ENCODE results near the gene MCU.

MCU gene

GRCh38 chr10:72809006-72809405 lies 117.1 kb downstream of the MCU start:
- no peak for DNase-seq

DNA sequence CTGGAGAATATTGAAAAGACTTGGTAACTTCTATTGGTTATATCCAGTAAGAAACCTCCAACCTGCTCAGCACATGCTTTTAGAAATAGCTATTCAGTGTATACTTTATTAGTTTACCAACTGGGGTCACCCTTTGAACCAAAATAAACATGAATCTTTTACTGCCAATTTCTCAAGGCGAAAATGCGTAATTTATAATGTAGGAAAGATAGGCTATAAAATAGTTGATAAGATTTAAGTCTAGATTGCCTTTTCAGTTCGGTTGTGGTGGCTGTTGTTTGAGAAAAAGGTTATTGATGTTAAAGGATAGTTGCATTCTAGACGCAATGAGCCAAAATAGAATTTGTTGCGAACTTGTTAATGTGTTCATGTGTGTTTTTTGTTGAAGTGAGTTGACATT lies 119.0 kb downstream of the MCU start:
- no peak for DNase-seq

- DNase-seq: no peak
These were observed 120.4 kb downstream of the MCU start for GRCh38 chr10:72812415-72812752.

- no peak for DNase-seq
These were observed 120.9 kb downstream of the MCU start for GRCh38 chr10:72812753-72813430.

DNA sequence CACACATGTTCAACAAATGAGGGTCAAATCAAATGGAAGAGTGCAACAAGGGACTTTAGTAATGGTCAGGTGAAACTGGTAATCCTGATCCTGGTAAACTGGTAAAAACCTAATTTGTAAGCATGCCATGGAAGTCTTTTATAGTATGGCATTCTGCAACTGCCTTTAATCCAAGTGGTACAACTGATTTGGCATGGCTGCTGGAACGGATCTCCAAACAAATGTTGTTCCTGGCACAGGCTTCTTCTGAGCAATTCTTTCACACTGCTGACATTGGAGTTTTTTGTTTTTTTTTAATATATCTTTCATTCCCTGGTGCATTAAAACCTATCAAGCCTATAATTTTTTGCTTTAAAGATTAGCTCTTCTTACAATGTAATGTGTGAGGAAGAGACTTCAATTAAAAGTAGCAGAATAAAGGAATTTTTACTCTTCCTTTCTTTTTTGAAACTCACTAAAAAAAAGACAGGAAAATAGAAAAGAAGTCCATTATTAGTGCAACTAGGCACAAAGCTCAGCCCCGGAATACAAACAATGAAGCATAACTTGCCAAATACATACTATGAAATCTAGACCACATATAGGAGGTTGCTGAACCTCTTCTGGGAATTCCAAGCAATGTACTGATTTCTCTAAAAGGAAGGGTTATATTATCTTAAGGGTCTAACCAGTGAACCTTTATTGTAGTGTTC lies 122.3 kb downstream of the MCU start:
- no peak for DNase-seq

DNA sequence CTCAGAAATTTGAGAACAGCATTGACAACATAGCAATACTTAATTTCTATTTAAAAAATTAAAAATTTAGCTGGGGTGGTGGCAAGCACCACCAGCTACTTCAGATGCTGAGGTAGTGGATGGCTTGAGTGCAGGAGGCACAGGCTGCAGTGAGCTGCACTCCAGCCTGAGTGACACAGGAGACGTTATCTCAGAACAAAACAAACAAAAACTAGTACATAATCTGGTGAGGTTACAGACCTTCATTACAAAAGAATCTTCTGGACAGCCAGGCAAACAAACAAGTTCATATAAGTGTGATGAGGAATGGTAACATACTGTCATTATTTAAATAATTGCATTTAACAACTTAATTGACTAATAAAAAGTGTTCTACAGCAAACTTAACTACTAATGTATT lies 124.6 kb downstream of the MCU start:
- no peak for DNase-seq

GRCh38 chr10:72818076-72818475 lies 126.1 kb downstream of the MCU start:
- DNase-seq: no peak

DNA sequence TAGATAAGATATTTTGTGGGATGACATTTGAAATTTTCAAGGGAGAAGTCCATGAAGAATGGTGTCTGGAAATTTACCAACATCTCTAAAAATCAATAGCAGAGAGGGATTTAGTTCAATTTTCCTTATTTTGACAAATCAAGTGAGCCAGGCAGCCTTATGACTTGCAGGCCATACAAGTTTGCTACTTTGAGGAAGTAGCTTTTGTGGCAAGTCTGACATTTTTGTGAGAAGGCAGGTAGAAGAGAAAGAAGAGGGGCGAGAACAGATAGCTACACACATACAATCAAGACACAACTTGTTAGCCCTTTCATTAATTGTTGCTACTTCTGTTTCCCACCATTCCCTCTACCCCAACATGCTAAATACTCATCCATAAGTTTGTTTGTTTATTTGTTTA lies 127.1 kb downstream of the MCU start:
- no peak for DNase-seq

- DNase-seq: no peak
These were observed 129.7 kb downstream of the MCU start for GRCh38 chr10:72821606-72822005.

- no peak for DNase-seq
These were observed 130.5 kb downstream of the MCU start for GRCh38 chr10:72822342-72822986.

GRCh38 chr10:72825163-72825562 lies 133.2 kb downstream of the MCU start:
- no peak for DNase-seq

GRCh38 chr10:72826346-72826745 lies 134.4 kb downstream of the MCU start:
- no peak for DNase-seq

DNA sequence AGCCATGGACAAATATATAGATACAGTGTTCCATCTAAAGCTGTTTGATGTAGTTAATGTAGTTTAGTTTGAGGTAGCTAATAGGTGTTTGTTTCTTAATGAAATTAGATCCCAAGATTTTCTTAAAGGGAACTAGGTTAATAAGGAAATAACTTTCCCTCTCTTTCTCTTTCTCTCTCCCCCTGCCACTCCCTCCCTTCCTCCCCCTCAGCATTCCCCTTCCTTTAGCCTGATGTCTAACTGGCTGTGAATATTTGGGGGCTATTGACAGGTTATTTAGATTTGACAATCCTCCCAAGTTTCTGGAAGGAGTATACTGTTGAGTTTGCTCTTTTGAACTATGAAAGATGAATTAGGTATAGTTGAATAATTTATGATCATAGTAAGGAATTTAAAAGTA lies 136.4 kb downstream of the MCU start:
- no peak for DNase-seq

DNA sequence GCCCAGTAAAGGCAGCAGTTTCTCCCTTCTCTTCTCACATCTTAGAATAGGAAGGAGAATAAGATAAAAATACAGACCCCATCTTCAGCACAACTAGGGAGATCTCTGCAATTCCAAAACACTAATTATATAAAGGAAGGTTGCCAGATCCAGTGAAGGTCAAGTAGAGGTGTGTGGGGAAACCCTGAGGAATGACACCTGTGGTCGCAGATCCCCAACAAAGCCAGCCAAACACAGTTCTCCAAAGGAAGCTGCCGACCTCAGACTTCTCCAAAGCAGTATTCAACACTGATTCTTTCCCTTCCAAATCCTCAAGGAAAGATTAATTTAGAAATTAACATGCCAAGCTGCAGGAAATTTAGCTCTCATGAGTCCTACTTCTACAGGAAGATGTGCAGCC lies 138.7 kb downstream of the MCU start:
- DNase-seq: no peak

DNA sequence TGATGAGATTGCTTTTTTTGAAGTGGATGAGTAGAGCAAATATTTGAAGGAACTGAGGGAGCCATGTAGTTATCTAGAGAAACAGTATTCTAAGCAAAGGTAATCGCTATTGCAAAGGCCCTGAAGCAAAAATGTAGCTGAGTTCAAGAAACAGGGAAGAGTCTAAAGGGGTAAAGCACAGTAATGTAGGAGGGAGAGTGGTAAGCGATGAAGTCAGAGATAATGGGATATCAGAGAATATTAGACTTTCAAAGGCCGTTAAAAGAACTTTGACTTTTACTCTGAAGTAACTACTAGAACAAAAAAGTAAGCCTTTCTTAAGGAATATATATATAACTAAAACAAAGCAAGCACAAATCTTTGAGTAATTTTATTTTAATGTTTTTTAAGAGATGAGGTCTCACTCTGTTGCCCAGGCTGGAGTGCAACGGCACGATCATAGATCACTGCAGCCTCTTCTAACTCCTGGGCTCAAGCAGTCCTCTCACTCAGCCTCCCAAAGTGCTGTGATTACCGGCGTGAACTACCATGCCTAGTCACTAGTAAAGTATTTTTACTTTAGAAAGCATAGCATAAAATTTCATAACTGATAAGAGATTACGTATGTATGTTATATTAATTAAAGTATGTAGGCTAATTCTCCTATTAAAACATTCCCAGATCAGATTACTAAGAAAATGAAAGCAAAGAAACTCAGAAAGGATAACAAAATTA lies 139.9 kb downstream of the MCU start:
- no peak for DNase-seq

DNA sequence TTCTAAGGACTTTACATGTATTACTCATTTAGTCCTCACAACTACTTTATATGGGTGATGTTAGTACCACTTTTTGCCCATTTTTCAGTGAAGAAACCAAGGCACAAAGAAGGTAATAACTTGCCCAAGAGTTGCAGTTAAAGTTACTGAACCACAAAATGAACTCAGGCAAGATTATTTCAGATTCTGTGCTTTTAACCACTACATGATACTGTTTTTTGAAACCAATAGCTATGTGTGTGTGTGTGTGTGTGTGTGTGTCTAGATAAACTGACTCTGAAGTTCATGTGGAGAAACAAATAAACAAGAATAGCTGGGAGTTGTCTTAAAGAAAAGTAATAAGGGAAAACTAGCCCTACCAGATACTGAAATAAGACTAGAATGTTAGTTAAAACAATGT lies 140.8 kb downstream of the MCU start:
- DNase-seq: no peak

GRCh38 chr10:72834183-72834825 lies 142.4 kb downstream of the MCU start:
- DNase-seq: no peak

DNA sequence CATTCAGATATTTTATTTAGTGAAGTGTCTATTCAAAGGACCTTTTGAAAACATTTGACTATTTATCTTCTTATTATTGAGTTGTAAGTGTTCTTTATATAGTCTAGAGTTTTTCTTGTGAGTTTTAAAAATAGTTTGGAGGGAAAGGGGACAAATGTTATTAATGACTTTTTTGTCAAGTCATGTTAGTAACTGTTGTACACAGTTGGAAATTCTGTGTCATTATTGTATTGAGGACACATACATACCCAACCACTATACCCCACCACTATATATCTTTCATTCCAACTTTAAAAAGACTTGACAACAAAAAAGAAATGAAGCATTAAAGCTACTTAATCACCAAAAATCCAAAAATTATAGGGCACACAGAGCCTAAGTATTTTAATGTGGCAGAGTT lies 148.4 kb downstream of the MCU start:
- no peak for DNase-seq

DNA sequence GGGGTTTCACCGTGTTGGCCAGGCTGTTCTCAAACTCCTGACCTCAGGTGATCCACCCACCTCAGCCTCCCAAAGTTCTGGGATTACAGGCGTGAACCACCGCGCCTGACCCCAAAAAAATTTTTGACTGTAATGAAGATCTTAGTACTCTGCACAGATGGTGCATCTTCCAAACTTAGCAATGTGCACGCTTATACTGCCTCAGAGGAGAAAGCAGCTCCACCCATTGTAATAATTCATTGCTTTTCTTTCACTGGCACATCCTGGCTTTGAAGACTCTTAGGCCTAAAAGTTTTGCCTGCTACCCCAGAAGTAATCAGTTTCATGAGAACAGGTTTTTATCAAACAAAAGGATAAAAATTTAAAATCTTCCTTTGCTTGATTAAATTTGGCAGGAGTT lies 149.5 kb downstream of the MCU start:
- DNase-seq: no peak

DNA sequence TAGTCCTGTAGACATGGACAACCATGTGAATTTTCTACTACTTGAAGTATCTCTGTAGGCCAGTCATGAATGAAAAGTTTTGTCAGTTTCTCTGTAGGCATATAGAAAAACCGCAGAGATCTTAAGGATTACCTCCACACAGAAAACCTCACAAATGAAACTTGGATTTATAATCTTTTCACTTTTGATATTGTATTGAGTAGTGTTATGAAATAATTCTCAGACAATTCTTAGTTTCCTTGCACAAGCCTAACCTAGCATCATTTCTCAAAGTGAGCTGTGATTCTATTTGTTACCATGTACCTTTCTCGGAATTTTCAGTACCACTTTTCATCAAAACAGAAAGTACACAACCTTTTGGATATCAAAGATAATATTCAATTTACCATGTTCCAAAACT lies 150.2 kb downstream of the MCU start:
- no peak for DNase-seq

DNA sequence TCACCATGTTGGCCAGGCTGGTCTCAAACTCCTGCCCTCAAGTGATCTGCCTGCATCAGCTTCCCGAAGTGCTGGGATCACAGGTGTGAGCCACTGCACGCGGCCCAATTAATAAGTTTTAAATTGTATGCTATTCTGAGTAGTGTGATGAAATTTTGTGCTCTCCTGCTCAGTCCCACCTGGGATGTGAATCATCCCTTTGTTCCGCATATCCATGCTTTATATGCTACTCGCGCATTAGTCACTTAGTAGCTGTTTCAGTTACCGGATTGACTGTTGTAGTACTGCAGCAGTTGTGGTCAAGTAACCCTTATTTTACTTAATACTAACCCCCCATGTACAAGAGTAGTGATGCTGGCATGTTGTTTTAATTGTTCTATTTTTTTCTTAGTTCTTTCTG lies 154.3 kb downstream of the MCU start:
- DNase-seq: no peak

DNA sequence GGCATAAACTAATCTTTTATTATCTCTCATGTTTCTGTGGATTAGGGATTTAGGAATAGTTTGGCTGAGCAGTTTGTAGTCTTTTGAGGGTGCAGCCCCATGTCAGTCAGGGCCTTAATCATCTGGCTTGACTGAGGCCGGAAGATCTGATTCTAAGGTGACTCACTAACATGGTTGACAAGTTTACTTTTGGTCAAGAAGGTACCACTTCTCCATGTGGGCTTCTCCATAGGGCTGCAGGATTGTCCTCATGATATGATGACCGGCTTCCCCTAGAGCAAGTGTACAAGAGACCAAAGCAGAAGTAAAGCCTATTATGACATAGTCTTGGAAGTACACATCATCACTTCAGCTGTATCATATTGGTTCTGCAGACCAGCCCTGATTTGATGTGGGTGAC lies 155.7 kb downstream of the MCU start:
- no peak for DNase-seq

GRCh38 chr10:72850861-72851260 lies 158.9 kb downstream of the MCU start:
- no peak for DNase-seq
